HCT116 (cell line): ENCODE results near the gene CNTNAP2. TPM values are rescaled to one million over a fixed set of nuclear protein-coding genes. Genes with fewer than 3 reads are reported as not detected.

Source experiments
- ATAC-seq: fragments of 200-7000 bp; cut with Tn5 transposase; 2 replicates; pipeline ENCODE4 v1.9.1; 2020; ENCODE audit warnings: mild to moderate bottlenecking, moderate library complexity
- BruUV-seq: library from RNA; stranded (reverse); fragments of 400-500 nt; replicated peaks from 2 replicates; lab custom pipeline; 2021; lab: Mats Ljungman, UMichigan
- CTCF ChIA-PET: fragments of 300-600 bp; sonication (Branson Sonifier 250); formaldehyde crosslinking; loops from one replicate; lab custom pipeline; 2021; ENCODE audit warnings: antibody characterized with exemption; lab: Charles Lee
- POLR2A ChIA-PET: fragments of 300-600, 350-600 bp; sonication (Branson Sonifier 250); formaldehyde crosslinking; loops from one replicate; lab custom pipeline; 2021; ENCODE audit warnings: antibody characterized with exemption; lab: Charles Lee
- RAD21 ChIA-PET, 2 experiments: fragments of 300-600 bp; sonication (Branson Sonifier 250); formaldehyde crosslinking; loops; one replicate each; lab custom pipeline; 2023; ENCODE audit warnings: low total read pairs in 2 of 2; ENCODE audit not compliant: uncharacterized antibody in 2 of 2, unreplicated experiment in 2 of 2, low non-redundant PET in 1 of 2; lab: Charles Lee
- DNase-seq: peaks from one replicate; pipeline ENCODE4 v3.0.0-alpha.2; 2010; ENCODE audit warnings: low read depth, low spot score
- H2AFZ ChIP-seq: fragments of 200-600 bp; shearing (Covaris generic), sonication (generic); 2 replicates; pipeline ENCODE4 v1.6.1; 2017; ENCODE audit warnings: low read depth, mixed run types, mixed read lengths, antibody characterized with exemption, low read length; ENCODE audit not compliant: poor library complexity, severe bottlenecking
- H3K27ac ChIP-seq: 2 replicates; pipeline ENCODE4 v1.5.1; 2012; ENCODE audit warnings: low read depth, low read length
- H3K27me3 ChIP-seq: fragments of 200-600 bp; sonication (generic); 2 replicates; pipeline ENCODE4 v1.6.1; 2016; ENCODE audit warnings: mixed run types, low read length, mixed read lengths; ENCODE audit not compliant: insufficient read depth
- H3K36me3 ChIP-seq, 2 experiments: fragments of 200-500 bp in 1 of 2; fragments of 200-600 bp in 1 of 2; sonication (Bioruptor generic) in 1 of 2; sonication (generic) in 1 of 2; 2 replicates each; pipeline versions ENCODE4 v1.5.1 to v1.6.1; 2014 to 2016; ENCODE audit warnings: low read length in 2 of 2, inconsistent platforms in 1 of 2, mixed read lengths in 1 of 2, mixed run types in 1 of 2; ENCODE audit not compliant: insufficient read depth in 2 of 2, control insufficient read depth in 1 of 2
- H3K4me1 ChIP-seq, 2 experiments: fragments of 200-600 bp in 1 of 2; sonication (generic) in 1 of 2; 2 replicates each; pipeline versions ENCODE4 v1.5.1 to v1.6.1; 2012 to 2017; ENCODE audit warnings: low read length in 2 of 2, inconsistent platforms in 1 of 2, mild to moderate bottlenecking in 1 of 2, mixed read lengths in 1 of 2, mixed run types in 1 of 2, moderate library complexity in 1 of 2; ENCODE audit not compliant: insufficient read depth in 2 of 2, control insufficient read depth in 1 of 2
- H3K4me2 ChIP-seq: fragments of 200-600 bp; sonication (generic); 2 replicates; pipeline ENCODE4 v1.6.1; 2017; ENCODE audit warnings: mixed run types, low read length, mixed read lengths
- H3K4me3 ChIP-seq, 2 experiments: fragments of 200-600 bp in 1 of 2; sonication (generic) in 1 of 2; replicated peaks in 1 of 2; 2 replicates each; pipeline ENCODE4 v1.5.1; 2011 to 2016; ENCODE audit warnings: low read length in 2 of 2, control low read depth in 1 of 2, low read depth in 1 of 2, mild to moderate bottlenecking in 1 of 2, mixed read lengths in 1 of 2, mixed run types in 1 of 2
- H3K79me2 ChIP-seq: fragments of 200-600 bp; sonication (generic); 2 replicates; pipeline ENCODE4 v1.6.1; 2017; ENCODE audit warnings: mild to moderate bottlenecking, mixed run types, low read length, moderate library complexity, mixed read lengths; ENCODE audit not compliant: insufficient read depth
- H3K9ac ChIP-seq: fragments of 200-600 bp; sonication (generic); 2 replicates; pipeline ENCODE4 v1.6.1; 2016; ENCODE audit warnings: low read length, mixed read lengths
- H3K9me2 ChIP-seq: fragments of 200-600 bp; sonication (generic), shearing (Covaris generic); 2 replicates; pipeline ENCODE4 v1.6.1; 2017; ENCODE audit warnings: mixed run types, mild to moderate bottlenecking, moderate library complexity; ENCODE audit not compliant: insufficient read depth
- H3K9me3 ChIP-seq, 2 experiments: fragments of 200-500 bp in 1 of 2; fragments of 200-600 bp in 1 of 2; sonication (Bioruptor generic) in 1 of 2; sonication (generic) in 1 of 2; 2 replicates each; pipeline ENCODE4 v1.6.1; 2014 to 2017; ENCODE audit warnings: low read length in 2 of 2, mixed read lengths in 2 of 2, inconsistent platforms in 1 of 2, low read depth in 1 of 2, mild to moderate bottlenecking in 1 of 2, mixed run types in 1 of 2, moderate library complexity in 1 of 2; ENCODE audit not compliant: control insufficient read depth in 1 of 2, insufficient read depth in 1 of 2
- H4K20me1 ChIP-seq: fragments of 200-600 bp; sonication (generic), shearing (Covaris generic); 2 replicates; pipeline ENCODE4 v1.6.1; 2017; ENCODE audit warnings: mixed run types, mild to moderate bottlenecking, moderate library complexity; ENCODE audit not compliant: insufficient read depth
- EGR1 ChIP-seq: IDR thresholded peaks from 2 replicates; pipeline ENCODE4 v1.6.1; 2012; ENCODE audit warnings: low read depth
- EZH2phosphoT487 ChIP-seq: fragments of 200-600 bp; IDR thresholded peaks from 2 replicates; pipeline ENCODE4 v1.6.1; 2018; ENCODE audit warnings: antibody characterized with exemption, borderline replicate concordance
- FOSL1 ChIP-seq: IDR thresholded peaks from 2 replicates; pipeline ENCODE4 v1.6.1; 2012; ENCODE audit warnings: low read depth
- JUND ChIP-seq: IDR thresholded peaks from 2 replicates; pipeline ENCODE4 v1.6.1; 2012
- MAX ChIP-seq: IDR thresholded peaks from 2 replicates; pipeline ENCODE4 v1.6.1; 2012
- RAD21 ChIP-seq: IDR thresholded peaks from 2 replicates; pipeline ENCODE4 v1.6.1; 2012; ENCODE audit warnings: low read depth, mild to moderate bottlenecking
- REST ChIP-seq: IDR thresholded peaks from 2 replicates; pipeline ENCODE4 v1.6.1; 2012; ENCODE audit warnings: low read depth
- SIN3A ChIP-seq: IDR thresholded peaks from 2 replicates; pipeline ENCODE4 v1.6.1; 2012; ENCODE audit warnings: low read depth
- SP1 ChIP-seq: IDR thresholded peaks from 2 replicates; pipeline ENCODE4 v1.6.1; 2012; ENCODE audit warnings: low read depth
- SRF ChIP-seq: IDR thresholded peaks from 2 replicates; pipeline ENCODE4 v1.6.1; 2012; ENCODE audit warnings: low read depth
- TCF7L2 ChIP-seq: IDR thresholded peaks from 2 replicates; pipeline ENCODE4 v1.7.0; 2011; ENCODE audit warnings: borderline replicate concordance, inconsistent platforms; ENCODE audit not compliant: insufficient read depth, insufficient read length; ENCODE audit errors: extremely low read depth
- YY1 ChIP-seq: IDR thresholded peaks from 2 replicates; pipeline ENCODE4 v1.6.1; 2011; ENCODE audit warnings: low read length, low read depth, moderate library complexity, mild to moderate bottlenecking; ENCODE audit not compliant: insufficient replicate concordance; ENCODE audit errors: extremely low read depth
- ZBTB33 ChIP-seq: IDR thresholded peaks from 2 replicates; pipeline ENCODE4 v1.6.1; 2011; ENCODE audit warnings: mild to moderate bottlenecking, low read length, moderate library complexity; ENCODE audit not compliant: insufficient replicate concordance; ENCODE audit errors: extremely low read depth
- ZNF274 ChIP-seq: fragments of 200-500 bp; sonication (Bioruptor generic); IDR thresholded peaks from 2 replicates; pipeline ENCODE4 v1.6.1; 2014; ENCODE audit warnings: mild to moderate bottlenecking, low read depth, low read length, inconsistent platforms
- intact Hi-C: fragments of 100-400 bp; cut with micrococcal nuclease; formaldehyde crosslinking; loops from 2 replicates; pipeline ENCODE4 v1.10.0; 2022
- total RNA-seq: library from RNA; stranded (reverse); gene quantifications from one replicate; pipeline ENCODE4 v1.2.1, GENCODE V29; 2021; ENCODE audit not compliant: unreplicated experiment

The CNTNAP2 gene
- total RNA-seq, 1 experiment from 2014 or later = 0.37 TPM

- Histone ChIP-seq H3K27ac (no peak overlapping the region), H3K4me1 (no peaks in the 10 kb centered on the region), H3K4me2 (no peak overlapping the region), H3K27me3 (no peaks in the 10 kb centered on the region), H3K79me2 (no peaks in the 10 kb centered on the region), H3K9me3 (peaks cover 10 to 16% of the 10 kb centered on the region in 2 experiments; a peak in 2 of 4 replicates), H3K36me3 (no peaks in the 10 kb centered on the region), H2AFZ (no peak overlapping the region), H3K9ac (no peak overlapping the region), H4K20me1 (no peaks in the 10 kb centered on the region), H3K4me3 (no peak overlapping the region), H3K9me2 (no peaks in the 10 kb centered on the region)
- ATAC-seq = no peak
- no peak for DNase-seq
- no TSS peak for BruUV-seq
- RAD21 ChIA-PET = no interaction called here
- POLR2A ChIA-PET = no interaction called here
- CTCF ChIA-PET = no interaction called here
- TF ChIP-seq YY1 (no peak), SIN3A (no peak)
- intact Hi-C loops = no loop called here
Observed at GRCh38 chr7:146698995-146699610, 582.5 kb downstream of the CNTNAP2 start.

- ATAC-seq (no peak), DNase-seq (no peak)
- Histone ChIP-seq H3K9ac (no peak overlapping the region), H3K27me3 (no peaks in the 10 kb centered on the region), H3K36me3 (no peaks in the 10 kb centered on the region), H3K27ac (no peak overlapping the region), H3K4me2 (no peak overlapping the region), H3K4me1 (no peaks in the 10 kb centered on the region), H3K79me2 (no peaks in the 10 kb centered on the region), H4K20me1 (no peaks in the 10 kb centered on the region), H3K9me2 (no peaks in the 10 kb centered on the region), H3K9me3 (peaks cover 10 to 20% of the 10 kb centered on the region in 2 experiments; a peak in 2 of 4 replicates), H3K4me3 (no peak overlapping the region), H2AFZ (no peak overlapping the region)
- RAD21 ChIA-PET = no interaction called here
- POLR2A ChIA-PET = no interaction called here
- intact Hi-C loops = no loop called here
- CTCF ChIA-PET = no interaction called here
- no TSS peak for BruUV-seq
- TF ChIP-seq SP1 (no peak), ZNF274 (no peak), YY1 (no peak), REST (no peak), SRF (no peak), JUND (no peak), ZBTB33 (no peak), MAX (no peak), TCF7L2 (no peak), EZH2phosphoT487 (no peak), FOSL1 (no peak), EGR1 (no peak), RAD21 (no peak)
Observed at GRCh38 chr7:146700015-146700560, 583.5 kb downstream of the CNTNAP2 start.
